HG02623 (cell line): ENCODE results near the gene CYB5D1.
A peak's percentile ranks its signal among the peaks of the same experiment; 100 is the strongest.

ENCODE experiments used
- ATAC-seq: cut with Tn5 transposase; IDR thresholded peaks from one replicate; pipeline ENCODE4 v1.9.1; 2021; ENCODE audit warnings: moderate library complexity; ENCODE audit not compliant: unreplicated experiment

Gene CYB5D1

DNA sequence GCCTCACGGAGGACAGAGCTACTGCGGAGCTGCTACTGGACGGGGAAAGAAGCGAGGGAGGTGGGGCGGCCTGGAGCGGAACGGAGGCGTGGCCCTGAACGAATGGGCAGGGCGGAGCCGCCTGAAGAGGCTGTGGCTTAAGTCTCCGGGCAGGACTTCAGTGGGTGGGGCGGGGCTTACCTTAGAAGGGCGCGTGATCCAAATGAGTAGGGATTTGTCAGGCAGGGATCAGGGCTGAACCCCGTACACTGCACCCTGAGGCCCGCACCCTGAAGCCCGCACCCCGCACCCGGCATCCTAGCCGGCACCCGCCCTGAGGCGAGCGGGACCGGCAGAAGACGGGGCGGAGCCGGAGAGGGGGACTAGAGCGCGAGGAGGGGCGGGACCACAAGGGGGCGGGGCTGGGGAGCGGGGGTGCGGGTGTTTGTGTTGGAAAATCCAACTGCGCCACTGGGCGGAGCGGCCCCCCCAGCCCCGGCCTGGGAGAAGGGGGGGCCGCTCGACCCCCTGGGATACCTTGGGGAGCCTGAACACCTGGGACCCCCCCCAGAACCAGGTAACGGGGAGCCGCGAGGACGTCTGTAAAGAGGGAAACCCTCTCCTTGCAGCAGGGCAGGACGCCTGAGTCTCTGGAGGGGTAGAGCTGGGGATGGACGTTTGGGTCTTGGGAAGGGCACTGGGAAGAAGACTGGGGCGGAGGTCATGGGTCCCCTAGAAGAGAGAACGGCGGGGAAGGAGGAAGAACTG is 23.8 kb upstream of the CYB5D1 start, which contains the start of gene KDM6B:
Gene KDM6B, plus strand, starts transcription at position 423 of the 747 bp plus-strand sequence. CDS start 11,338 bp downstream, outside the sequence.
- ATAC-seq, result peak; percentile 42

DNA sequence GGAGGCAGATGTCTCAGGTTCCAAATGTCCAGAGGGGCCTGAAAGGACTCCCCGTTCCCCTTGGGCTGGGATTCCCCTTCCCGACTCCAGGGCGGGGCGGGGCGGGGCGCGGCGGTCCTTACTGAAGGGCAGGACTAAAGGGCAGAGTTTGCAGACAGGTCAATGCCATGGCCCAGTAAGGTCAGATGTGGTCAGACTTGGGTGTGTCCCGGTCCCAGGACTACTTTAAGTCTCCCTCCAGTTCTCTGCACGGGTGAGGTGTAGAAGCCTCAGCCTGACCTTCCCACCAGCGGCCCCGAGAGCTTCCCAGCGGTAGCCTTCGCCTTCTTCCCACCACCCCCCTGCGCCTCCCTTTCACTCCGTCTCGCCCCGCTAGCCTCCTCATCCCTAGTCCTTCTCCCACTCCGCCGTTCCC is 23.3 kb upstream of the CYB5D1 start:
- no peak for ATAC-seq

DNA sequence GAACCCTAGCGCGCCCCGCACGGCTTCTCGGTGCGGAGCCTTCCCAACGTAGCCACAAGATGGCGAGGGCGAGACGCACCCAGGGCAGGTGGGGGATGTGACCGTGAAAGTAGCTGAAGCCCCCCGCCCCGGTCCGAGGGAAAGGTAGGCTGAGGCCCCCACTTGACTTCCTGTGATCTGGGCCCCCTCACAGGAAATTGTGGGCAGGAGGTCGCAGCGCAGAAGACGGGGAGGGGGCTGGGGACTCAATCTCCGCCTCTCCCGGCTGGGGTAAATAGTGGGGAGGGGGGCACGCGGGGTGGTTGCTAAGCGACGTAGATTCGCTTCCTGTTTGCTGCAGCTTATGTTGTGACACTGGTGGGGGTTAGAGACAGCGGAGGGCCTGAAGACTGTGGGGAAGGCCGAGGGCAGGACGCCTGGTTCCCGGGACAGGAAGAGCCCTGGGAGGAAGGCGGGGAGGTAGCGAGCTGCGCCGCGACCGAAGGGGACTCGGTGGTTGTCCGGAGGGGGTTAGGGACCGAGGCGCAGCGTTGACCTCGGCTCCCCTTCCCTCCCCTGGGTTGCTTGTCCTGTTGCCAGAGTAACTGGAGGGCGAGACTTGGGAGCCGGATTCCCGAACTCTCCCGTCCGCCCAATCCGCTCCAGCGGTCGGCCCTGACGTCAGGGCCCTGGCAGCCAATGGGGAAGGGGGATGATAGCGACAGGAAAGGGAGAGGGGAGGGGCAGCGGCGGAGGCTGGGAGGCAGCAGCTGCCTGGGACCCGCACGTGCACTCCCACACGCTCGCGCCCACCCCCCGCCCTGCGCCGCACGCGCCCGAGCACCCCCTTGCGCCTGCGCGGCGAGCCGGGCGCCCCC is 22.6 kb upstream of the CYB5D1 start:
- peak; percentile 54 for ATAC-seq

DNA sequence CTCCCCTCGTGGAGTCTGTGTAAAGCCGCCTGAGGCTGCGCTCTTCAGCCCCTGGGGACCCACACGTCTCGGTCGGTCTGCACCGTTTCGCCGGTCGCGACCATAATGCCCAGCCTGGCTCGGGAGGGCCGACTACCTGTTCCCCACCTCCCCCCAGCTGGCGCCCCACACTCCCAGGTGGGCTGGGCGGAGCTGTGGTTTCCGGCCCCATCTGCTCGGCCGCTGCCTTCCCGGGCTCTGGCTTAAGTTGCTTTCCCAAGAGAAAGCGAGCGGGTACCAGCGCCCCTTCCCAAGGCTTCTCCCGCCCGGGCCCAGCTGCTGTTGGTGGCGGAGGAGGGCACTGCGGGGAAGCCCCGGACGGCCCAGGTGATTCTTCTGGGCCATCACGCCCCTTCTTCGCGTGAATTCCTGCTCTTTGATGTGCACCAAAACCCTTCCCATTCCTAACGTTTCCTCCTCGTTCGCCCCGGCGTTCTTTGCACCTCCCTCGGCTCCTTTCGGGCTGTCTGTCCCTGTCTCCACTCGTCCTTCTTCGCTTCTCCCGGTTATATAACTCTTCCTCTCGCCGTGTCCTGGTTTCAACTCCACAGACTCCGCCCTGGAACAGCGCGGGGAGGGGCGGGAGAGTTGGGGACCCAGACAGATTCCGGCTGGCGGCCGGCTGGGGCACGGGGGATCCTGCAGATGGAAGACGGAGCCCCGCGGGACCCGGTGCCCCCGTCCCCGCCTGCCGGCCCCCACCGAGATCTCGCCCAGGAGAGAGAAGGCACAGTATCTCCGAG is 21.8 kb upstream of the CYB5D1 start:
- ATAC-seq, result peak; percentile 21

DNA sequence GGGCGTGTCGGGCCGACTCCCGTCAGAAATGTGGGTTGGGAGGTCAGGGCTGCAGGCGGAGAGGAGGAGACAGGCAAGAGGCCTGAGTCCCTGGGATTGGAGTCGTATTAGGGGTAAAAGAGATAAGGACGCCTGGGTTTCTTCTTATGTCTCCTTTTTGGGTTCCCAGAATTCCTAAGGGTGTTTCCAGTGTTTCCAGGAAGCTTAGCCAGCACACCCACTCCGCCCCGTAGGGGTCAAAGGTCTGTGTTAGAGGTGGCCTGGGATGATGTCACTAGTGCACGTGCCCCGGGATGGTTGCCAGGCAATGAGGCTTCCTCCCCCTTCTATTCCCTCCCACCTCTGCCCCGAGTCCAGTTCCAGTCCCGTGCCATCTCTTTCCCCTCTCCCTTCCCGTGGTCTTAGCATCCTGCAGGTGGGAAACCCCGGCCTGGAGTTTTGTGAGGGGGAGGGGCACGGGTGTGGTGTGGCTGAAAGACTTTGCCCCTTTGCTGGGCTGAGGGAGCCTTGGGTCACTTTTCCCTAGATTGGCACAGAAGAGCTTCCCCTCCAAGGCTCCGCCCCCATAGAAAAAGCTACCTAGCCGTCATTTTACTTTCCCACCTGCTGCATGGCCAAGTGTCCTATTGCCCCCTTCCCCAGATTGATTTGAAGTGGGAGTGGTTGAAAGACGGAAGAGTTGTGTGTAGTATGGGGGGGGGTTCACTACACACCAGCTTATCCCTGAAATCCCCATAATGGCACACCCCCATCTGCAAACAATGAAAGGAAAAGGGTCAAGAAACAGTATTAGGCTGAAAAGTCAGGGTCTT is 21.0 kb upstream of the CYB5D1 start:
- no peak for ATAC-seq

DNA sequence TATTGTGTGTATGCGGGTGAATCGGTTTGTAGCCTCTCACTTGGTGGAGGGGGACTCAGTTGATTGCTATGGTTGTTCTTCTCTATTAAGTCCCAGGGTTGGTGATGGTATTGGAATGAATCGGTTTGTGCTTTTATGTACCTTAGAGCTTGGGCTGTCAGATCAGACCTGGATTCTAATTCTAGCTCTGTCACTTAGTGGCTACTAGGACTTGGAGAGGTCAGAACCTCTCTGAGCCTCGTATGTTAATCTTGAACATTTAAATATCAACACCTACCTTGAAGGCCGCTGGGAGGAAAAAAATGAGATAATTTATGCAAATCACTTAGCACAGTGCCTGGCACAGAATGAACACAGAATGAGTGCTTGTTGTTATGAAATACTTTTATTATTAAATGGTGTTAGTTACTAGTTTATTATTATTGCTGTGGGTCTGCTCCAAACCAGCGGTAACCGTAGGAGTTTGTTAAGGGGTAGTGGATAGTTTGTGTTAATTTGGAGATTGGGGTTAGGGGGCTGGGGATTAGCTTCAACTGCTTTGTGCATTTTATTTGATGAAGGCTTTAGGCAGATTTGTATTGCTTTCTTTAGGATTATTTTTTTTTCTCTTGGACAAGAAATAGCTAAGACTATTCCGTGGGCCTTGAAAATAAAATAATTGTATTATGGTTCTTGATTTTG is 20.3 kb upstream of the CYB5D1 start:
- ATAC-seq, result no peak

DNA sequence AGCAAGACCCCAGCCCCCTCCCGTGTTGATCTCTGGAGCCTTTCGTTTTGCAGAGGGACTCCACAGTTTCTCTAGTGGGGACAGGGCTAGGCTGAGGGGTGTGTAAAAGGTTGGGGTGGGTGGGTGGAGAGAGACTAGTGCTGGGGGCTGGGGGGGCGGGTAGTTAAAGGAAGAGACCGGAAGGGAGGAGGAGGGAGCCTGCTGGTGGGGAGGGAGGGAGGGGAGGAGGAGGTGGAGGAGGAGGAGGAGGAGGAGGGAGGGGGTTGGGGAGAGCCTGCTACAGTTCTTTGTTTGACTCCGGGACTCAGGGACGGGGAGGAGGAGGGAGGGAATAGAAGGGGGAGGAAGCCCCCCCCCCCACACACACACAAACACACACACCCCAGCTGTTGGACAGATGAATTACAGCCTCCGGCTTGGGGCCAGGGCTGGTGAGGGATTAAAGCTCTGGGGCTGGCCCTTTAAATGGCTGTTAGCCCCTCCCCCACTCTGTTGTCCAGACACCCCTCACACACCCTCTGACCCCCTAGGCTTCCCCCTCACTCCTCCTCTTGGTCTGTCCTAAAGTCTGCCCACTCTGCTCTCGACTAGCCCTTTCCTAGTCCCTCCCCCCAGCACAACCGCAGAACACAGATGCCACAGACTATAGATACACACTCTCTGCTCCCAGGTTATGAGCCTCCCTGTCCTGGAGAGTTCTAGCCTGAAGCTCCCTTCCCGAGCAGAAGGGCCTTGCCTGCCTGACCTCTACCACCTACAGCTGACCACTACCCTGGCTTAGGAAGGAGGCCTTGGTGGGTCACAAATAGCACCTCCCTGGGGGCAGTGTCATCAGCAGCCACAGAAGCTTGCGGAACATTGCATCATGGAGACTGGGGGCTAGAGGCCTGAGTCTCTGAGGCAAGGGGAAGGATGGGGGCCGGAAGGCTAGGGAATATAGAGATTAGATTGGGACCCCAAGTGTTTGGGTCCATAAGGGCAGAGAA is 19.4 kb upstream of the CYB5D1 start:
- ATAC-seq, result no peak

DNA sequence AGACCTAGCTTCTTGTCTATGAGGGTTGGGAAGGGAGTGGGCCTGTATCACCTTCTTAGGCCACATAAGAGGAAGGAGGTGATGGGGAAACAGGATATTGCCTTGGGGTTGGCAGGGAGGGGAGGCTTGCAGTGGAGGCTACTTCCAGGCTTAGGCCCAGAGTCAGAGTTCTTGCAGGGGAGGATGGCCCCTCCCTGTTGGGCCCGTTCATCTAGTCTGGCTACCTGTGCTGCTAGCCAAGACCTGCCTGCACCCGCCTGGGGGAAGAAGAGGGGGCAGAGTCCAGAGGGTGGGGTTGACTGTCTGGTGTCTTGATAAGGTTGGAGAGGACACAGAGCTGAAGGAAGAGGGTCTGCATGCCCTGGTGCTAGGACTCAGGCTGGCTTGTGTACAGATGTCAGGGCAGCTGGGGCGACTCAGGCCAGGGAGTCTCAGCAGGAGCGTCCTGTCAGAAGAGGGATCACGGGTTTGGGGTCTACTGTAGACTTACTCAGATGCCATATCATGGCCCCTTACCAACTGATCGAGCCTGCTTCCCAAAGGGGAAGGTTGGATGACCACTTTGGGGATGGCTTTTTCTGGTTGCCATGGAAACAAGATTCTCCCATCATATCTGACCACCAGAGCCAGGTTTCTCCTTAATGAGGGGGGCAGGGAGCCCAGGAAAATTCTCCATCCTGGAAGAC is 18.5 kb upstream of the CYB5D1 start:
- no peak for ATAC-seq

DNA sequence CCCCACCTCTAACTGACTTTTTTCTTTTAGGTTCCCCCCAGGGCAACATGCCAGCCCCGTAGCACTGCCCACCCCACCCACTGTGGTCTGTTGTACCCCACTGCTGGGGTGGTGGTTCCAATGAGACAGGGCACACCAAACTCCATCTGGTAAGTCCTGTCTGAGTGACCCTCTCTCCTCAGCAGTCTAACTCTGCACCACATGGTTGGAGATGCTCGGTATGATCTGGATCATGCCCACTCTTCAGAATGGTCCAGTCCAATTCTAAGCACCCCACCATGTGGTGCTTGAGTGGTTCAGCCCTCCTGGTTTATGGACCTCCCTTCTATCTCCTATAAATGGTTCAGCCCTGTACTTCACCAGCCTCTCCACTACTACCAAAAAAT is 17.9 kb upstream of the CYB5D1 start:
- ATAC-seq, result no peak

DNA sequence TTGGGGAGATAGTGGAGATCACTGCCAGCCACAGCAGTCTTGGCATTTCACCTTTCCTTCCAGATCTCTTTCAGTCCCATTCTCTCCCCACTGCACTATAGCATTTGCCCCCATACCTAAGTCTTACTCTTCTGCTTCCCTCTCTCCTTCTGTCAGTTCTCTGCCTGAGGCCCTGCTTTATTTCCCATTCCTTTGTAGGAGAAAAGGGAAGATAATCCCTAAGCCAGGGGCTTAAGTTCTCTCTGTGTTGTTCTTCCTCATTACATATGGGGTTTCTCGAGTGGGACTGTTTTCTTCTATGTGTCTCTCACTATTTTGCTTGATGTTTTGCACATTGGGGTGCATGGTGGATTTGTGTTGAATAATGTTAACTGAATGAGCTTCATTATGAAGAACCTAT is 17.4 kb upstream of the CYB5D1 start:
- no peak for ATAC-seq

DNA sequence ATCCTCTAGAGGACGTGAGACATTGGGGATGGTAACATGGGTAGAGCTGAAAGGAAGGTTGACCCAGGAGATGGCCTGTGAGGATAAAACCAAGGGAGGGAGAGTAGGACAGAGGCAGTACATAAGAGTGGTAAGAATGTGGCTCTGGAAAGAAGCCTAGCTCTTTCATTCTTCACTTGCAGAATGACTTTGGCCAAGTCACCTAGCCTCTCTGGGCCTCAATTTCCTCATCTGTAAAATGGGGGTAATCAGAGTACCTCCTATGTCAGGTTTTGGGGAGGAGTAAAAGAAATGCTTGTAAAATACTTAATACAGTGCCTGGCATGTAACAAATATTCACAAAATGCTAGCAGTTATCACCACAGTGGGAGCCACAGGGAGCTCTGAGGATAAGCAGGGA is 16.9 kb upstream of the CYB5D1 start:
- ATAC-seq, result no peak

DNA sequence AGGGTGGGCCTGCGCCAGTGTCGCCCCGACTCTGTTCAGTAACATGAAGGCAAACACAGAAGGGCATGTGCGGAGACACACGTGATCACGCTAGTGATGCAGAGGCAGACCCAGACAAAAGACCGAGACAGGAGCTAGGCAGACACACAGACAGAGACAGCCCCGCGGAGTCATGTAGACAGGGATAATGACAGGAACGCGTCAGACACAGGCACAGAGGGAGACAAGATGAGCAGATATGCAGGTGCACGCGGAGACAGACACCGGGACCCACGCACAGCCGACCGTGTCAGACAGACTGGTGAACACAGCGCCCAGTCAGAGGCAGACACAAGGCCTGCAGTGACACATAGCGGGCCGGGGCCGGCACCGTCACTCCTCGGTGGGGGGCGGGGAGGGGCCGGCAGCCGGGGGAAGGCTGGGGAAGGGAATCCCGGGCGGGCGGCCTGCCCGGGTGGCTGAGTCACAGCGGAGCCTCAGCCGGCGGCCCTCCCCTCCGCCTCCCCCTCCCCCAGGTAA is 16.3 kb upstream of the CYB5D1 start:
- no peak for ATAC-seq

DNA sequence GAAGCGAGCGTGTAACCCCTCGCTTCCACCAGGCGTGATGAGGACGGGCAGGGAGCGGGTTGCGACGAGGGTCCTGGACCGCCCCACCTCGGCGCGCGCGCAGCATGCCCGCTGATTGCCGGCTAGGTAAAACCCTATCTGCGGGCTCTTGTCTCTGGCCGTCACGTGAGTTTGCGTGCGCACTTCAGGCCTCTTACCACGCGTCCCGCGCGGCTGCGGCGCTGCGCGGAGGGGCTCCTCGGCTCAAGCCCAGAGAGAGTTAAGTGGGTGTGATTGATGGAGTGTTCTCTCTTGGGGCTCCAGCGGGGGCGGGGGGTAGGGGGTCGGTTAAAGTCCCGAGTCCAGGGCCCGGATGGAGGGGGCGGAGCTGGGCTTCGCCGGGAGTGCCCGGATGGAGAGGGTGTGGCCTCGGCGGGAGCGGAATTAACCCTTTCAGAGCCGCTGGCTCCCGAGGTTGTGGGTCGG is 15.9 kb upstream of the CYB5D1 start:
- peak; percentile 23 for ATAC-seq

DNA sequence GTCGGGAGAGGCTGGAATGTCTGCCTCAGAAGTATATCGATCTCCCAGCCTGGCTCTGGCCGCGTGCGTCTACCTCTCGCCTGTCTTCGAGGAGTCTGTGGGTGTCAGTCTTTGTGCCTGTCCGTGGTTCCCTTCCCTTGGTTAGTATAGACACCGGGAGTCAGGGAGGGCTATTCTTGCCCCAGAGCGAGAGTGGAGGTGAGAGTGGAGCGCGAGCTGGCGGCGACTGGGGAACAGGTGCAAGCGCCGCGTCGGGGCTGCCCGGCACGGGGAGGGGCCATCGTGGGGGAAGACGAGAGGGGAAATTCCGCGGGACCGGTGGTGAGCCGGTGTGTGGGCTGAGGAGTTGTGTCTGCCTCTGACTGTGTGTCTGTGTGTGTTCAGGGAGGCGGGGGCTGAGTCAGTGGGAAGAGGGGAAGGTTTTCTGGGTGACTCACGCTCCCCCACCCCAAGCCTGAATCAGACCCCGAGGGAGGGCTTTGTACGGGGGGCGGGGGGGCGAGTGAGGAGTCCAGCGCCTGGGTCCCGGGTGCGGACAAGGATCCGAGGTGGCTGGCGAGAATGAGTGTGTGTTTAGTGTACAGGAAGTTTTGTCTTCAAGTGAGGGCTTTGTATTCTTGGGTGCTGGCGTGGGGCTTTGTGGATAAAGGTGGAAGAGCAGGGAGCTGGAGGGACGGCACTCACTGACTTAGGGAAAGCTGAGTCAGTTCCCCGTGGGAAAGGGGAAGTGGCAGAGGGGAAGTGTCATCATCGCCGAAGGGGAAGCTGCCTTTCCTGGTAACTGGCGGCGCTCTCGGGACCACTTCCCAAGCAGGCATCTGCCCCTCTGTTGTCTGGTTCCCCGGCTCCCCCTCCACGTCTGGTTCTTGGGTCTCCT is 15.2 kb upstream of the CYB5D1 start:
- peak; percentile 27 for ATAC-seq

DNA sequence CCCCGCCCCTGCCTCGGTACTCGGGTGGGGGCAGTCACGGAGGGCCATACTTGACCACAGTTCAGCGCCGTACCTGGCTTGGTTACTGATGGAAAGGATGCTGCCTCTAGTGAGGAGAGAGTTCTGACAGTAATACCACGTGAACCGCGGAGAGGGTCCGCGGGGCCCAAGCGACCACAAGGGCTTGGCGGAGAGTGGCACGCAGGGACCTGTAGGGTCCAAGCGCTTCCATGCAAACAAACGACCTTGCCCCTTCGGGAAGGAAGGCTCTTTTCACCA is 14.6 kb upstream of the CYB5D1 start:
- no peak for ATAC-seq

DNA sequence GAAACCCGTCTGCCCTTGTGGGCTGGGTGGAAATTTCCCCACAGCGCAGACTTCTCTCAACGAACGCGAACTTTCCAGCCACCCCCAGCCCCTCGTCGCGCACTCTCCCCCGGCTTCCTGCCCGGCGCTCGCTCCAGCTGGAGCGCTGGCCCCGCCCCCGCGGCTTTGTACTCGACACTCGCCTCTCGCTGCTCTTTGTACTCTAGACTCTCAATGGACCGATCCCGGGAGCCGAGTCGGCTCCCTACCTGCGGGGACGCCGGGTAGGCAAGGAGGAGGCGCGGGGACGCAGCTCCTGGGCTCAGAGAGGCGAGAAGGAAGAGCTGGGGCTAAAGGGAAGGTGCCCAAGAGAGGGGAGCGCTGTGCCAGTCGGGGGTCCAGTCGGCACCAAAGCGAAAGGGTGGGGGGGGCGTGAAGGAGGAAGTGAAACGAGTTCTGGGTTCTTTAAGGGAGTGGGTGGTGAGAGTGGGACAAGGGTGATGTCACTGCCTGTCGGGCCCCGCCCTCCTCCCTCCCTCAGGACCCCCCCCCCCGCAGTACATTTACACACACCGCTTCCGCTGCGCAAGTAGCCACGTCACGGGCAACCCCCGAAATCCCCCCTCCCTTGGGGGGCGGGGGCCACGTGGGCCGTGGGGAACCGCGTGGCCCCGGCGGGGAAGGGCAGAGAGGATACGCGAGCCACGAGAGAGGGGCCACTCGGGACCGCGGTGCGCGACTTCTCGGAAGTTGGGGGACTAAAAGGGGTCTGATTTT is 14.1 kb upstream of the CYB5D1 start:
- peak; percentile 16 for ATAC-seq
